SK-N-MC (cell line): ENCODE results near the gene NOD2.

ENCODE experiments used
- EZH2 ChIP-seq: fragments of 200-600 bp; sonication (generic); IDR thresholded peaks from one replicate; pipeline ENCODE4 v1.6.1; 2017; ENCODE audit warnings: antibody characterized with exemption
- POLR2AphosphoS5 ChIP-seq: IDR thresholded peaks from 2 replicates; pipeline ENCODE4 v1.6.1; 2012; ENCODE audit warnings: mild to moderate bottlenecking, low read depth, low read length, borderline replicate concordance

- TF ChIP-seq EZH2, result no peak
- TF ChIP-seq POLR2AphosphoS5, result no peak
Observed at GRCh38 chr16:50737420-50737959, 44.1 kb downstream of the NOD2 start.
